Tibial artery (tissue), 4 donors: ENCODE results near the gene ZBTB8A.
A peak's percentile ranks its signal among the peaks of the same experiment; 100 is the strongest.
"Not testable (repeated sequence)": the region's sequence is repeated elsewhere in the genome, so short reads cannot be mapped to it uniquely, and the experiment has no call there.

ENCODE experiments used
- DNase-seq, 2 donors: peaks; one replicate each; pipeline ENCODE4 v3.0.0-alpha.2; 2019
- H3K27ac ChIP-seq, 2 donors: fragments of 200-600 bp; sonication (generic) in 1 of 2; 1 replicate in 1 of 2; 2 replicates in 1 of 2; pipeline ENCODE4 v1.5.1; 2018 to 2019; ENCODE audit warnings: mild to moderate bottlenecking in 1 of 2
- H3K27me3 ChIP-seq, 2 donors: fragments of 200-600 bp; sonication (generic) in 1 of 2; one replicate each; pipeline versions ENCODE4 v1.5.1 to v1.6.0; 2016 to 2019
- H3K36me3 ChIP-seq, 3 donors: fragments of 200-600 bp; sonication (generic) in 2 of 3; one replicate each; pipeline ENCODE4 v1.5.1; 2016 to 2019; ENCODE audit warnings: mild to moderate bottlenecking in 2 of 3
- H3K4me1 ChIP-seq, 4 donors: fragments of 200-600 bp; sonication (generic) in 2 of 4; 1 replicate in 3 of 4; 2 replicates in 1 of 4; pipeline ENCODE4 v1.5.1; 2016 to 2019
- H3K4me3 ChIP-seq, 2 donors: fragments of 200-600 bp; sonication (generic) in 1 of 2; 1 replicate in 1 of 2; 2 replicates in 1 of 2; pipeline ENCODE4 v1.5.1; 2018 to 2019; ENCODE audit warnings: mild to moderate bottlenecking in 2 of 2
- H3K9me3 ChIP-seq, 3 donors: fragments of 200-600 bp; sonication (generic) in 1 of 3; one replicate each; pipeline ENCODE4 v1.5.1; 2016 to 2019
- intact Hi-C: fragments of 100-400 bp; cut with DNase I; formaldehyde crosslinking; loops from one replicate; pipeline ENCODE4 v1.15.0; 2023; ENCODE audit warnings: low total_unique reads
- TF ChIP-seq, protein P1 (sequence below), 2 experiments: fragments of 200-600 bp in 1 of 2; fragments of 450-650 bp in 1 of 2; IDR thresholded peaks; one replicate each; pipeline ENCODE4 v1.5.1; 2017 to 2019; ENCODE audit warnings: antibody characterized with exemption in 2 of 2, mild to moderate bottlenecking in 1 of 2, moderate library complexity in 1 of 2

Gene ZBTB8A

DNA sequence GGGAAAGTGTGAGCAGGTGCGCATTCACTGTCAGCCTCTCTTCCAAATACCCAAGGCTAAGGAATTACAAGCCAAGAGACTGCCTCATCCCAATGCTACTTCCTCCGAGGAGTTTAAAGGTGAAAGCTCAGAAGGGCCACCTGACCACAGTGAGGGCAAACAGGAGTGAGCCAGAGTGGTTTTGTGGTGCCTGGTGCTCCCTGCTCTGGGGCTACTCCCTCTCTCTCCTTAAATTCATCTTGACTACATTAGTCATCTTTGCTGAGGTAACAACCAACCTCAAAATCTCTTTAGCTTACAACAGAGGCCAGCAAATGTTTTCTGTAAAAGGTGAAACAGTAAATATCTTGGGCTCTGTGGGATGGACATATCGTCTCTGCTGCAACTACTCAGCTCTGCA lies 14.2 kb upstream of the ZBTB8A start:
- DNase-seq, result no peak
- Histone ChIP-seq H3K27me3 (no peaks in the 10 kb centered on the region), H3K27ac (no peak overlapping the region), H3K9me3 (no peaks in the 10 kb centered on the region), H3K36me3 (no peaks in the 10 kb centered on the region), H3K4me1 (no peaks in the 10 kb centered on the region), H3K4me3 (no peak overlapping the region)
- intact Hi-C loops, result loop anchor here (10.0 kb wide), 1 partner anchor 100 kb away; no protein-coding TSS in a partner anchor
- TF ChIP-seq, protein P1, sequence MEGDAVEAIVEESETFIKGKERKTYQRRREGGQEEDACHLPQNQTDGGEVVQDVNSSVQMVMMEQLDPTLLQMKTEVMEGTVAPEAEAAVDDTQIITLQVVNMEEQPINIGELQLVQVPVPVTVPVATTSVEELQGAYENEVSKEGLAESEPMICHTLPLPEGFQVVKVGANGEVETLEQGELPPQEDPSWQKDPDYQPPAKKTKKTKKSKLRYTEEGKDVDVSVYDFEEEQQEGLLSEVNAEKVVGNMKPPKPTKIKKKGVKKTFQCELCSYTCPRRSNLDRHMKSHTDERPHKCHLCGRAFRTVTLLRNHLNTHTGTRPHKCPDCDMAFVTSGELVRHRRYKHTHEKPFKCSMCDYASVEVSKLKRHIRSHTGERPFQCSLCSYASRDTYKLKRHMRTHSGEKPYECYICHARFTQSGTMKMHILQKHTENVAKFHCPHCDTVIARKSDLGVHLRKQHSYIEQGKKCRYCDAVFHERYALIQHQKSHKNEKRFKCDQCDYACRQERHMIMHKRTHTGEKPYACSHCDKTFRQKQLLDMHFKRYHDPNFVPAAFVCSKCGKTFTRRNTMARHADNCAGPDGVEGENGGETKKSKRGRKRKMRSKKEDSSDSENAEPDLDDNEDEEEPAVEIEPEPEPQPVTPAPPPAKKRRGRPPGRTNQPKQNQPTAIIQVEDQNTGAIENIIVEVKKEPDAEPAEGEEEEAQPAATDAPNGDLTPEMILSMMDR (IDR thresholded peaks at IDR 0.05), result no peak

DNA sequence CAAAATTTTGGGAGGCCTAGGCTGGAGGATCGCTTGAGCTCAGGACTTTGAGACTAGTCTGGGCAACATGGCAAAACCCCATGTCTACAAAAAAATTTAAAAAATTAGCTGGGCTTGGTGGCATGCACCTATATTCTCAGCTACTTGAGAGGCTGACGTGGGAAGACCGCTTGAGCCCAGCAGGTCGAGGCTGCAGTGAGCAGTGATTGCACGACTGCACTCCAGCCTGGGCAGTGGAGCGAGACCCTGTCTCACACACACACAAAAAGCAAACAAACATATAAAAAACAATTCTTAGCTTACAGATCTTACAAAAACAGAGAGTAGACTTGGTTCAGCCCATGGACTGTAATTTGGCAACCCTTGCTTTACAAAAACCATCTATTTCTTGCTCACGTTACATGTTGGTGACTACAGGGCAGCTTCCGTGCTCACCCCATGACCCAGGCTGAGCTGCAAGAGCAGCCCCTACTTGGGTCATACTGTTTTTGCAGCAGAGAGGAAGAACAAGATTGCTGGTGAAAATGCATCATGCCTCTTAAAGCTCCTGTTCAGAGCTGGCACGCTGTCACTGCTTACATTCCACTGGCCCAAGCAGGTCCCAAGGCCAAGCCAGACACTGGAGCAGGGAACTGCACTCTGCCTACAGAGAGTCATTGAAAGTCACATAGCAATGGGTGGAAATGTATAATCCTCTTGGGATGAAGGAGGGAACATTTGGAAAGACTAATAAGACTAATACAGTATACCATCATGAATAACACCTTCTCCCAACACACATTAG lies 13.4 kb upstream of the ZBTB8A start:
- no peaks in the 10 kb centered on the region for H3K9me3 ChIP-seq
- H3K36me3 ChIP-seq, result no peaks in the 10 kb centered on the region
- H3K27ac ChIP-seq, result no peak overlapping the region
- H3K27me3 ChIP-seq, result no peaks in the 10 kb centered on the region
- DNase-seq, result peak in 1 of 2 donors; percentile 23
- H3K4me1 ChIP-seq, result no peaks in the 10 kb centered on the region
- TF ChIP-seq, protein P1 (IDR thresholded peaks at IDR 0.05), result no peak
- no peak overlapping the region for H3K4me3 ChIP-seq
- intact Hi-C loops, result loop anchor here (10.0 kb wide), 1 partner anchor 99 kb away; no protein-coding TSS in a partner anchor

DNA sequence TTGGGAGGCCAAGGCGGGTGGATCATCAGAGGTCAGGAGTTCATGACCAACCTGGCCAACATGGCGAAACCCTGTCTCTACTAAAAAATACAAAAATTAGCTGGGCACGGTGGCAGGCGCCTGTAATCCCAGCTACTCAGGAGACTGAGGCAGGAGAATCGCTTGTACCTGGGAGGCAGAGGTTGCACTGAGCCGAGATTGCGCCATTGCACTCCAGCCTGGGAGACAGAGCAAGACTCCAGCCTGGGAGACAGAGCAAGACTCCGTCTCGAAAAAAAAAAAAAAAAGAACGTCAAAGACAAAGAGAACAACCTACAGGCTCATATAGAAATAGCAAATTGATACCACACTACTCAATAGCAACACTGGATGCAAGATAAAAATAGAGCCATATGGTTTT lies 10.7 kb upstream of the ZBTB8A start:
- not testable (repeated sequence) for H3K36me3 ChIP-seq, H3K4me1 ChIP-seq, H3K9me3 ChIP-seq, H3K4me3 ChIP-seq, H3K27me3 ChIP-seq, DNase-seq, H3K27ac ChIP-seq
- intact Hi-C loops, result loop anchor here (10.0 kb wide), 1 partner anchor 96 kb away; no protein-coding TSS in a partner anchor

DNA sequence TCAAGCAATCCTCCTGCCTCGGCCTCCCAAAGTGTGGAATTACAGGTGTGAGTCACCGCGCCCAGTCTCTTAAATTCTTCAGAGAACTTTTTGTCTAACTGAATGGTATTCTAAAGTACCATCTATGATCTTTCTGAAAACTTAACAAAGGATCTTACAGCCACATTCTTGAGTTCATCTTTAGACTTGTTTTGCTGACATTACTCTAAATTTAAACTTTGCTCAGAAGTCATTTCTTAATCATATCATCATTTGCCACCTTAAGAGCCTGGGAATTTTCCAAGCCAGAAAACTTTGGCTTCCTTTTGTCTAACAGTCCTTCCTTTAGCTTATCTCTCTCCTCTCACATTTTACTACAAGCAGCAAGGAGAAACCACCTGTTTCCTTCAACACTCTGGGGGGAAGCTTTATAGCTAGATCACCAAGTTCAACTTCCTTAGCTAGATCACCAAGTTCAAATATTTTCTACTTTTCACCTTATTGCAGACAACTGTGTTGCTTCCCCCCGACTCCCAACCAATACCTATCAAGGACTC lies 5.4 kb upstream of the ZBTB8A start:
- no peaks in the 10 kb centered on the region for H3K27me3 ChIP-seq
- intact Hi-C loops, result no loop called here
- H3K36me3 ChIP-seq, result no peaks in the 10 kb centered on the region
- H3K4me3 ChIP-seq, result no peak overlapping the region
- H3K27ac ChIP-seq, result no peak overlapping the region
- H3K9me3 ChIP-seq, result no peaks in the 10 kb centered on the region
- peaks cover 0 to 5% (median 2%) of the 10 kb centered on the region in 4 donors for H3K4me1 ChIP-seq
- TF ChIP-seq, protein P1 (IDR thresholded peaks at IDR 0.05), result no peak
- DNase-seq, result peak in 1 of 2 donors; percentile 12

DNA sequence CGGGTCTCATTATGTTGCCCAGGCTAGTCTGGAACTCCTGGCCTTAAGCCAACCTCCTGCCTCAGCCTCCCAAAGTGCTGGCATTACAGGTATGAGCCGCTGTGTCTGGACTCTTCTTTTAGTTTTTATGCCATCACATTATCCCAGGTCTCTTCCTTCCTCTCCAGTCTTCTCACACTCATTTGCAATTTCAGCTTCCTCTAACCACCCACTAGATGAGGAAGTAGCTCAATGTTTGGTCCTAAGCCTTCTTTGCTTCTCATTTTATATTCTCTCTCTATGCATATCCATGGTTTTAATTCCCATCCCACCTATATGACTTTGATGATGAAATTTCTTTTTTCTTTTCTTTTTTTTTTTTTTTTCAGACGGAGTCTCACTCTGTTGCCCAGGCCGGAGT lies 3.1 kb upstream of the ZBTB8A start:
- intact Hi-C loops, result no loop called here
- H3K27me3 ChIP-seq, result no peaks in the 10 kb centered on the region

GRCh38 chr1:32536764-32537163 lies 2.5 kb upstream of the ZBTB8A start:
- Histone ChIP-seq H3K9me3 (no peaks in the 10 kb centered on the region), H3K27me3 (no peaks in the 10 kb centered on the region), H3K27ac (no peak overlapping the region), H3K36me3 (no peaks in the 10 kb centered on the region), H3K4me3 (no peak overlapping the region), H3K4me1 (peaks cover 0 to 14% (median 4%) of the 10 kb centered on the region in 4 donors)
- intact Hi-C loops, result no loop called here
- peak in 1 of 2 donors; percentile 5 for DNase-seq
- TF ChIP-seq, protein P1 (IDR thresholded peaks at IDR 0.05), result no peak

More for the DNA sequence above, 3.1 kb upstream of the ZBTB8A start:
- no peak overlapping the region for H3K27ac ChIP-seq
- peak in 1 of 2 donors; percentile 11 for DNase-seq
- no peaks in the 10 kb centered on the region for H3K36me3 ChIP-seq
- no peaks in the 10 kb centered on the region for H3K9me3 ChIP-seq
- no peak overlapping the region for H3K4me3 ChIP-seq
- peaks cover 0 to 14% (median 4%) of the 10 kb centered on the region in 4 donors for H3K4me1 ChIP-seq
- TF ChIP-seq, protein P1 (IDR thresholded peaks at IDR 0.05), result no peak
